Central memory CD4-positive, alpha-beta T cell (primary cell): ENCODE data around the gene GPR89B.
"Not testable (repeated sequence)": the region's sequence is repeated elsewhere in the genome, so short reads cannot be mapped to it uniquely, and the experiment has no call there.

ENCODE experiments used
- DNase-seq: peaks from one replicate; pipeline ENCODE4 v3.0.0; 2022
- total RNA-seq, 3 experiments: gene quantifications; one replicate each; lab custom pipeline; 2026; lab: John Stamatoyannopoulos, UW

The GPR89B gene
- 8.2 to 17.4 (median 13.8) reads per million in 3 experiments for total RNA-seq

GRCh38 chr1:147928236-147929132, at the start of gene GPR89B:
TSS of gene GPR89B (plus strand) at chr1:147928420. CDS start at chr1:147928537, 117 bp downstream.
- DNase-seq, result peak; percentile 89

DNA sequence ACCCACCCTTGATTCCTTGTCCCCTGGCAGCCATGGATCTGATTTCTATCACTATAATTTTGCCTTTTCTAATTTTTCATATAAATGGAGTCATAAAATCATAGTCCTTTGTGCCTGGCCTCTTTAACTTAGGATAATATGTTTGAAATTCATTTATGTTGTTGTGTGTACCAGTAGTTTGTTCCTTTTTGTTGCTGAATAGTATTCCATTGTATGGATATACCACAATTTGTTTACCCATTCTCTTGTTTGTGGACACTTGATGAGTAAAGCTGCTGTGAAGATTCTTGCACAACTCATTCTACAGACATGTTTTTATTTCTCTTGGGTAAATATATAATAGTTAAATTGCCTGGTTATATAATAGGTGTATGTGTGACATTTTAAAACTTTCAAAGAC, 48.3 kb upstream of the GPR89B start:
- no peak for DNase-seq

DNA sequence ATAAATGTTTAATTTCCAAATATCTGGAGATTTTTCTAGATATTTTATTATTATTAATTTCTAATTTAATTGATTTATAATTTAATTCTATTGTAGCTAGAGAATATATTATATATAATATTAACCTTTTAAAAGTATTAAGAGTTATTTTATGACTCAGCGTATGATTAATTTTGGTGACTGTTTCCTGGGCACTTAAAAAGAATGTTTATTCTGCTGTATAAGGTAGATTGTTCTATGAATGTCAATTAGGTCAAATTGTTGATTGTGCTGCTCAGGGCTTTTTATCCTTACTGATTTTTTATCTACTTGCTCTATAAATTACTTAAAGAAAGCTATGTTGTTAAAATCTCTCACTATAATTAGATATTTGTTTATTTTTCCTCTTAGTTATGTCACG, 45.7 kb upstream of the GPR89B start:
- DNase-seq, result no peak

- DNase-seq, result peak; percentile 45
Observed at GRCh38 chr1:147890177-147890790, 37.9 kb upstream of the GPR89B start.

DNA sequence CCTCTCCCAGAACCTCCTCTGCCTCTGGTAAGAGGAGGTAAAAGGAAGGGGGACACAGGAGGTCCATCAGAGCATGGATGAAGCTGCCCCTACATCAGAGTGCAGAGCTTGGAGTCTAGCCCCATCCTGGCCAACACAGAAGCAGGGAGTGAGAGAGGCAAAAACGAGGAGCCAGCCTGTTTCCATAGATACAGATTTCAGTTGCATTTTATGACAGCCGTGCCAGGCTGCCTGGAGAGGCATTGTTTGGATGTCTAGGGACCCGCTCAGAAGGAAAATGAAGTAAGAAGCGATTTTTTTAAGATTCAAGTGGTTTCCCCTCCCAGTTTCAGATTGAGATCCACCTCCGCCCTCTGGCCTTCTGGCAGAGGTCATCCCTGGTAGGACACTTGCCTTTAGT, 37.1 kb upstream of the GPR89B start:
- DNase-seq, result no peak

- DNase-seq, result no peak
Observed at GRCh38 chr1:147892216-147892615, 36.0 kb upstream of the GPR89B start.

DNA sequence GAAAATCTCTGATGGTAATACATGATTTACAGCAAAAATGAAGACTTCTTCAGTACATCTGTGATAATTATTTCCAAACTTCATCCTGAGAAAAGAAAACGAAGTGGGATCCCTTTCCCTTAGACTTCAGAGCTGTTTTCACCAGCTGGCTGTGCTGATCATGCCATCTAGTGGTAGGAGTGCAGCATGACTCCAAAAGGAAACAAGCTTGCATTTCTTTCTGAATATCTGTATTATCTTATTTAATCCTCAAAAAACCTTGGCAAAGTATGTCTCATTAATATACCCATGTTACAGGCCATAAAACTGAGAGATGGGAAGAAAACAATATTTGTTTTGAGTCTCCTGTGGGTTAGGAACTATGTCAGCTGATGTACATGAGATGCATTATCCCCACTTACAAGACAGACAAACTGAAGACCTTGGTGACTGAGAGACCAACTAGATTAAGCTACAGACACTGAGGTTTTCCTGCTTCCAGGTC, 35.4 kb upstream of the GPR89B start:
- peak; percentile 21 for DNase-seq

DNA sequence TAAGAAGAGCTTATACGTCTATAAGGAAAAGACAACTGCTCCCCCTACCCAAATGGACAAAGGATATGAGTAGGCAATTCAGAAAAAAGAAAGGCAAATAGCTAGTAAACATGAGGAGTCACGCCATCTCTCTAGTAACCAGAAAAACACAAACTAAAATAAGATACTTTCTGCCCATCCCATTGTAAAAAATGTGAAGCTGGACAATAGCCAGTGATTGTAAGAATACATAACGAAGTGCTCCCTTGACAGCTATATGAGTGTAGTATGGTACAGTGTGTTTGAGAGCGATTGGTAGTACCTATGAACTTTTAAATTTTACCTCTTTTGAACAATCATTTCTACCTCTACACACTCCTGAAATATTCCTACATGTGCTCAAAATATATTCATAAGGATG, 33.1 kb upstream of the GPR89B start:
- DNase-seq, result no peak

- DNase-seq, result no peak
Observed at GRCh38 chr1:147897029-147897752, 31.0 kb upstream of the GPR89B start.

DNA sequence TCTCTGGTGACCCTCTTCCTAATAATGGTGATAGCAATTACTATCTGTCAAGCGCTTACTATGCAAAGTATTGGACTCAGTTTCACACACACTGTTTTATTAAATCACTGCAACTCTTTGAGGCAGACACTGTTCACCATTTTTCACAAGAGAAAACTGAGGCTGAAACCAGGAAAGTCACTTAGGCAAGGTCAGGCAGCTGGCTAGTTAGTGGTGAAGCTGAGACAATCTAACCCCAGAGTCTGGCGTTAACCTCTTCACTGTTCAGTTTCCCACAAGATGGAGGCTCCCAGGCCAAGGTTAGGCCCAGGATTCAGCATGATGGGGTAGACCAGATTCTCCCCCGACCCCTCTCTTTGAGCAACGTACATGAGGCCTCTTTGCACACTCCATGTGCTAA, 30.4 kb upstream of the GPR89B start:
- DNase-seq, result no peak

GRCh38 chr1:147902253-147902845, 25.9 kb upstream of the GPR89B start, which contains the start of gene GJA8:
TSS of gene GJA8 (plus strand) at chr1:147902795. CDS start at chr1:147907956, 5,161 bp downstream.
- no peak for DNase-seq

GRCh38 chr1:147904726-147905125, 23.5 kb upstream of the GPR89B start:
- no peak for DNase-seq

- DNase-seq, result no peak
Observed at GRCh38 chr1:147907786-147908509, 20.3 kb upstream of the GPR89B start.

DNA sequence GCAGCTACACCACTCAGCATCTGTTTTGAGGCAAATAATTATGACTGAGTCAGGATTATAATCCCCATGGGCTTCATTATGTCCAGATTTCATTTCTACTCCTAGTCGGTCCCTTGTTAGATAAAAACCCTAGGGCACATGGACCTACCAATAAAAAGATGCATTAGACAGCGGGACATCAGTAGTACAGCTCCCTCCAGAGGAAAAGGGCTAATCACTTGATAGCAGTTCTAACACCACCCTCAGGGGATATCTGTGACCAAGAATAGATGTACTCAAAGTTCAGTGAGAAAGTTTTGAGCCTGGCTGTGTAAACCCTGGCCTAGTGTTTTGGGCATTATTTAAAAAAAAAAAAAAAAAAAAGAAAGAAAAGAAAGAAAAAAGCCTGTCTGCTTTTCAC, 15.7 kb upstream of the GPR89B start:
- no peak for DNase-seq

- DNase-seq, result no peak
Observed at GRCh38 chr1:147913362-147913942, 14.8 kb upstream of the GPR89B start.

- no peak for DNase-seq
Observed at GRCh38 chr1:147919896-147920295, 8.3 kb upstream of the GPR89B start.

GRCh38 chr1:147924813-147925212, 3.4 kb upstream of the GPR89B start:
- DNase-seq, result no peak

- DNase-seq, result not testable (repeated sequence)
Observed at GRCh38 chr1:147927215-147927614, 1.0 kb upstream of the GPR89B start.

GRCh38 chr1:147927689-147928088, 531 bp upstream of the GPR89B start:
- DNase-seq, result not testable (repeated sequence)

GRCh38 chr1:147931137-147931536, 2.9 kb downstream of the GPR89B start:
- not testable (repeated sequence) for DNase-seq

DNA sequence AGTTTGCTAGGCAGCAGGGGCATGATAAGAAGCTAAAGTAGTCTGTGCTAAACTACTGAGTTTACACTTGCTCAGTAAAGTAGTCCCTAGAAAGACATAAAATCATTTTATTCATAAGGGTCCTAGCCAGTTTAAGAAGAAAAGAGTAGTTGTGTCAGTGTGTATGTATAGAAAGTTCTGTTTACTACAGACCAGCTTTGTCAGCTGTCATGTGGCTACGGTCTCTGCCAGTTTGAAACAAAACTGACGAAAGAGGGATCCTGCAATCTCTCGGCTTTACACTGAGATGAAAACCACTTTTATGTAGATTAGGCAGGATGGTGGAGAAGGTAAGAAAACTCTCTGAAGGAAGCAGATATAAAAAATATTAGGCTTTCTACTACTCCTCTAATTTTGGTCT, 7.1 kb downstream of the GPR89B start:
- not testable (repeated sequence) for DNase-seq

- not testable (repeated sequence) for DNase-seq
Observed at GRCh38 chr1:147940456-147940855, 12.2 kb downstream of the GPR89B start.
